ENCODE results near the gene DACH1.

DACH1 gene

GRCh38 chr13:71774863-71775262 lies 92.1 kb downstream of the DACH1 start:
- DNase-seq: no peak
- ATAC-seq: no peak

DNA sequence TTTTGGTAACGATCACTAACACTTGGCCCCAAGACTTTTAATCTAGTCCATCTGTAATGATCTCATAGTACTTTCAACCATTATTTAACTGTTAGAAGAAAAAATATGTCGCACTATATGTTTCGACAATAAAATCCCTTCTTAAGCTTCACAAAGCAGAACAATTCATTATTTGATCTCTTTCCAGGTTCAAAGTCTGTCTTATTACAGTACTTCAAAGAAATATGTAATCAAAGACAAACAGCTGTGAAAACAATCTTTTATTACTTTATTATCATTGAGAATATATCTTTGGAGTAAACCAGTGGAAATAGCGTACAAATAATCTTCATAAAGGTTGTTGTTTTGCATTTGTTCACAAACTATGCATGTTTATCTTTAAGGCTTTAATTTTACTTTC lies 93.5 kb downstream of the DACH1 start:
- DNase-seq (no peak), ATAC-seq (no peak)

DNA sequence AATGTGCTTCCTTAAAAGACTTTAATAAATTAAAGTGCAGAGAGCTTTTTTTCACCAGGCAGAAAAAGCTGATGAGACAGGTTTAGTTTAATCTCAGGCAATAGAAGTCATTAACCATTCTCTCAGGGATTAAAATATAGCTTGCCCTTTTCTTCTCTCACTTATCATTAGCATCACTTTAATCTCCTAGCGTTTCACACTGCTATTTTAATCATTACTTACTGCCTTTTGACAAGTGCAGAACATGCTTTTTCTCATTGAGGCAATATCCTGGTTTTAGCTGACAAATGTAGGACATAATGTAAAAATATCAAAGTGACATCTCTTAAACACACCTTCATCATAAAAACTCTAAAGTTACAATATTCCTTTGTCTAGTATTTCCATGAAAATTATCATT lies 94.6 kb downstream of the DACH1 start:
- no peak for ATAC-seq
- no peak for DNase-seq

- ATAC-seq (no peak), DNase-seq (no peak)
Observed at GRCh38 chr13:71771144-71771543, 95.9 kb downstream of the DACH1 start.

- DNase-seq (no peak), ATAC-seq (no peak)
Observed at GRCh38 chr13:71770710-71771109, 96.3 kb downstream of the DACH1 start.

GRCh38 chr13:71768881-71769280 lies 98.1 kb downstream of the DACH1 start:
- no peak for ATAC-seq

GRCh38 chr13:71759651-71760511 lies 107.1 kb downstream of the DACH1 start:
- ATAC-seq (no peak), DNase-seq (no peak)

More at GRCh38 chr13:71768881-71769280, 98.1 kb downstream of the DACH1 start:
- DNase-seq: no peak

- no peak for ATAC-seq
- no peak for DNase-seq
Observed at GRCh38 chr13:71758828-71759227, 108.2 kb downstream of the DACH1 start.

GRCh38 chr13:71754407-71754974 lies 112.5 kb downstream of the DACH1 start:
- no peak for ATAC-seq
- no peak for DNase-seq

GRCh38 chr13:71752775-71753513 lies 114.1 kb downstream of the DACH1 start:
- ATAC-seq (no peak), DNase-seq (no peak)

DNA sequence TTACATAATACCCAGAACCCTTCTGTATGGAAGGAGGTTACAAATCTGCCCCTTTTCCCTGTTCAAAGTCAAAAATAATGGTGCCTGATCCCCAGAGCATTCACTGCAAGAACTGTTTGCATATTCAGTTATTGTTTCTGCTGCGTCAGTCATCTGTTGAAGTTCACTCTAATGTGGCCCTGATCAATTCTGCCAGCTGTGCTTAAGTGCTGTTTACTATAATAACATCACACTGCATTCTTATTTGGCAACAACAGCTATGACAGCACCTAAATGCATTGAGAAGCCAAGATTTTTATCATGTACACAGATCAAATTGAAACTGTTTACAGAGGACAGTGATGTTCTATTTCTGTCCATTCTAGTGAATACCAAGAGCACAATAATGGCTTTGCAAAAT lies 115.9 kb downstream of the DACH1 start:
- ATAC-seq (no peak), DNase-seq (no peak)

DNA sequence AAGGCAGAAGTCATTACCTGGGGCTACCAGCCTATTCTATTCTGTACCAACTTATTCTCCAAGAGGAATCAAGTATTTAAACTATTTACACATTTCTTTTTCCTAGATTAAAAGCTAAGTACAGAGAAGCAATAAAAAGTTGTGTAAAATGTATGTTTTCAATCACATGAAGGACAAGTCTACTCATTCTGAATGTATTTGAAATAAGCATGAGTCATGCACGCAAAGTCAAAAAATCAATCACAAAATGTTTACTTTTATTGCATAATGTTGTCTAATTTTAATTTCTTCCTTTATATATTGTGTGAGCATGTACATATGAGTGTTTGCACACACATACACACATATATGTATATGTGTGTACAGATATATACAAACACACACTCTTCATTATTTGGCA lies 136.7 kb downstream of the DACH1 start:
- no peak for ATAC-seq

GRCh38 chr13:71729441-71729840 lies 137.6 kb downstream of the DACH1 start:
- DNase-seq: no peak

More for the DNA sequence above, 136.7 kb downstream of the DACH1 start:
- DNase-seq: no peak

DNA sequence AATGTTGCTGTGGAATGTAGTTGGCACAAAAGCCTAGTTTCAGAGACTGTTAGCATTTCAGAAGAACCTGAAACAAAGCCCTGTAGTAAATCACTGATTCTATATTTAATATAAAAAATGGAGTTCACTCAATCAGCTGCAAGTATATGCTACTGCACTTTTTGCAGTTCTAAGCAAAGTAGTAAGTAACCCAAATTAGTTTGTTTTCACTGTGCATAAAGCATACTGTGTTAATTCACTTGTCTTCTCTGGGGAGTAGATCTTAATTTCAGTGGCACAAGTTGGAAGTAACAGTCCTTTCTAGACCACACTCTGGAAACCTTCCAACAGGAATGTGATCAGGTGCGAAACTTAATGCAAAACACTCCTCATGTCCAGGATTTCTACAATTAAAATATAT lies 139.3 kb downstream of the DACH1 start:
- ATAC-seq (no peak), DNase-seq (no peak)

More at GRCh38 chr13:71729441-71729840, 137.6 kb downstream of the DACH1 start:
- ATAC-seq: no peak

- no peak for ATAC-seq
- no peak for DNase-seq
Observed at GRCh38 chr13:71727042-71727441, 140.0 kb downstream of the DACH1 start.

- ATAC-seq (no peak), DNase-seq (no peak)
Observed at GRCh38 chr13:71722206-71722605, 144.8 kb downstream of the DACH1 start.

GRCh38 chr13:71721104-71721503 lies 145.9 kb downstream of the DACH1 start:
- ATAC-seq (no peak), DNase-seq (no peak)

DNA sequence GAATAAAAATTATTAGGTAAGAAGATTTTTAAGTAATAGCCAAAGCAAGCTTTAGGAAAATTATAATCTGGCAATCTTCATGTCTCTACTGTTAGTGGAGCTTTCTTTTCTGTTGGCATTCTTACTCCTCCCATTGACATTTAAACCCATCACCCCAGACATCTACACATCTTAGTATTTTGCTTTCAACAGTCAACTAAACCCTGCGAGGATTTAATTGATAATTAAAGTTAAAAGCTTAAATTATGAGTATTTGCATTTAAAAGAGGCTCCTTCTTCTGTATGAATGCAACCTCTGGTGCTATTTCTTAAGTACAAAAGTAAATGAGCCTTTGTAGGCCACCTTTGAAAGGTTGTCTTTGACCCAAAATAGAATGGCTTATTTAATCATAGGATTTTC lies 148.1 kb downstream of the DACH1 start:
- DNase-seq (no peak), ATAC-seq (no peak)

GRCh38 chr13:71714802-71715375 lies 152.1 kb downstream of the DACH1 start:
- no peak for ATAC-seq
- no peak for DNase-seq

- ATAC-seq (no peak), DNase-seq (no peak)
Observed at GRCh38 chr13:71712988-71713653, 153.9 kb downstream of the DACH1 start.

GRCh38 chr13:71704656-71705055 lies 162.3 kb downstream of the DACH1 start:
- no peak for DNase-seq
- ATAC-seq: no peak

GRCh38 chr13:71703138-71703537 lies 163.9 kb downstream of the DACH1 start:
- ATAC-seq (no peak), DNase-seq (no peak)
